Measurements from ENCODE around the gene CRTC1. TPM values are rescaled to one million over a fixed set of nuclear protein-coding genes. Genes with fewer than 3 reads are reported as not detected.

CRTC1 gene
- total and polyA plus RNA-seq, 4 donors, result 1.5 to 3.5 (median 1.9) TPM

DNA sequence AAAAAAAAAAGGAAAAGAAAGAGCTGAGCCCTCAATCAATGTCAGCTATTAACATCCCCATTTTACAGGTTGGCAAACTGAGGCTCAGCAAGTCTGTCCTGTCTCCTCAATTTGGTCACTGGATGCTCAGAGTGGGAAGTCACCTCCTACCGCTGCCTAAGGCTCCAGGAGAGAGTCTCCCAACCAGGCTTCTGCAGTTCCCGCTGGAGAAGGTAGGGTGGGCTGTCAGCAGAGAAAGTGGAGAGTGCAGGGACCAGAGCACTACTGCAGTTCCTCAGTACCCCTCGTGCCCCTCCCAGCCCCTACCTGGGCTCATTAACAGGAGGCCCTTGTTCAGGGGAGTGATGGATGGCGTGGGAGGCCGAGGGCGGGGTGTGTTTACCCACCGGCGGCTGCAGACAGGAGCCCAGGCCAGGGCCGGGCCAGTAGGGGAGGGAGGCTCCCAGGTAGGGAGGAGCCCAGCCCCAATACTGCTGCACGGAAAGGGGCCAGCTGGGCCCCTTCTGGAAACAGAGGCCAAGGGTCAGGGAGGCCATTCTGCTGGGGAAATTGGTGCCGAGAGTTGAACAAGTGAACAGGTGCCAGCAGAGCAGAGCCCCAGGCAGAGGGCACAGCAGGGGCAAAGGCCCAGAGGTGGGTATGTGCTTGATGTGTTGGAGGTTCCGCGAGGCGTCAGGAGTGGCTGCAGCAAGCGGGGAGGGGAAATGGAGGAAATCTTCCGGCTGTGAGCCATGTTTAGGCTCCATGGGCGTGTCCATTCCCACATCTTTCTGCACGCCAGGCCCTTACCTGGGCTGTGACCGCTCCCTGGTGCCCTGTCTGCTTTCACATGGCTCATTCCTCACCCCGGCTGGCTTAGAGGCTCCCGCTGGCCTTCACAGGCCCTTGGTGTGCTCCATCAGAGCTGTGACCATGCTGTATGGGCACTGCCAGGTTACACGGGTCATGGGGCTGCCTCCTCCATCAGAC, 115.2 kb downstream of the CRTC1 start:
- TF ChIP-seq HNF4A (conservative IDR thresholded peaks at IDR 0.05) (no peak), EGR1 (IDR thresholded peaks at IDR 0.05; ENCODE audit: low read depth in 2 of 2) (no peak), TAF1 (conservative IDR thresholded peaks at IDR 0.05) (no peak), RAD21 (IDR thresholded peaks at IDR 0.05) (no peak), YY1 (IDR thresholded peaks at IDR 0.05) (no peak), JUND (IDR thresholded peaks at IDR 0.05) (no peak), FOXA1 (IDR thresholded peaks at IDR 0.05) (no peak), GABPA (IDR thresholded peaks at IDR 0.05 in 1 of 2, conservative IDR thresholded peaks at IDR 0.05 in 1 of 2) (no peak), RXRA (IDR thresholded peaks at IDR 0.05) (no peak)
- TF ChIP-seq, protein P1, sequence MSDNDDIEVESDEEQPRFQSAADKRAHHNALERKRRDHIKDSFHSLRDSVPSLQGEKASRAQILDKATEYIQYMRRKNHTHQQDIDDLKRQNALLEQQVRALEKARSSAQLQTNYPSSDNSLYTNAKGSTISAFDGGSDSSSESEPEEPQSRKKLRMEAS (IDR thresholded peaks at IDR 0.05), result no peak
- TF ChIP-seq, protein P2, sequence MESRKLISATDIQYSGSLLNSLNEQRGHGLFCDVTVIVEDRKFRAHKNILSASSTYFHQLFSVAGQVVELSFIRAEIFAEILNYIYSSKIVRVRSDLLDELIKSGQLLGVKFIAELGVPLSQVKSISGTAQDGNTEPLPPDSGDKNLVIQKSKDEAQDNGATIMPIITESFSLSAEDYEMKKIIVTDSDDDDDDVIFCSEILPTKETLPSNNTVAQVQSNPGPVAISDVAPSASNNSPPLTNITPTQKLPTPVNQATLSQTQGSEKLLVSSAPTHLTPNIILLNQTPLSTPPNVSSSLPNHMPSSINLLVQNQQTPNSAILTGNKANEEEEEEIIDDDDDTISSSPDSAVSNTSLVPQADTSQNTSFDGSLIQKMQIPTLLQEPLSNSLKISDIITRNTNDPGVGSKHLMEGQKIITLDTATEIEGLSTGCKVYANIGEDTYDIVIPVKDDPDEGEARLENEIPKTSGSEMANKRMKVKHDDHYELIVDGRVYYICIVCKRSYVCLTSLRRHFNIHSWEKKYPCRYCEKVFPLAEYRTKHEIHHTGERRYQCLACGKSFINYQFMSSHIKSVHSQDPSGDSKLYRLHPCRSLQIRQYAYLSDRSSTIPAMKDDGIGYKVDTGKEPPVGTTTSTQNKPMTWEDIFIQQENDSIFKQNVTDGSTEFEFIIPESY (IDR thresholded peaks at IDR 0.05), result no peak
- TF ChIP-seq, protein P3, sequence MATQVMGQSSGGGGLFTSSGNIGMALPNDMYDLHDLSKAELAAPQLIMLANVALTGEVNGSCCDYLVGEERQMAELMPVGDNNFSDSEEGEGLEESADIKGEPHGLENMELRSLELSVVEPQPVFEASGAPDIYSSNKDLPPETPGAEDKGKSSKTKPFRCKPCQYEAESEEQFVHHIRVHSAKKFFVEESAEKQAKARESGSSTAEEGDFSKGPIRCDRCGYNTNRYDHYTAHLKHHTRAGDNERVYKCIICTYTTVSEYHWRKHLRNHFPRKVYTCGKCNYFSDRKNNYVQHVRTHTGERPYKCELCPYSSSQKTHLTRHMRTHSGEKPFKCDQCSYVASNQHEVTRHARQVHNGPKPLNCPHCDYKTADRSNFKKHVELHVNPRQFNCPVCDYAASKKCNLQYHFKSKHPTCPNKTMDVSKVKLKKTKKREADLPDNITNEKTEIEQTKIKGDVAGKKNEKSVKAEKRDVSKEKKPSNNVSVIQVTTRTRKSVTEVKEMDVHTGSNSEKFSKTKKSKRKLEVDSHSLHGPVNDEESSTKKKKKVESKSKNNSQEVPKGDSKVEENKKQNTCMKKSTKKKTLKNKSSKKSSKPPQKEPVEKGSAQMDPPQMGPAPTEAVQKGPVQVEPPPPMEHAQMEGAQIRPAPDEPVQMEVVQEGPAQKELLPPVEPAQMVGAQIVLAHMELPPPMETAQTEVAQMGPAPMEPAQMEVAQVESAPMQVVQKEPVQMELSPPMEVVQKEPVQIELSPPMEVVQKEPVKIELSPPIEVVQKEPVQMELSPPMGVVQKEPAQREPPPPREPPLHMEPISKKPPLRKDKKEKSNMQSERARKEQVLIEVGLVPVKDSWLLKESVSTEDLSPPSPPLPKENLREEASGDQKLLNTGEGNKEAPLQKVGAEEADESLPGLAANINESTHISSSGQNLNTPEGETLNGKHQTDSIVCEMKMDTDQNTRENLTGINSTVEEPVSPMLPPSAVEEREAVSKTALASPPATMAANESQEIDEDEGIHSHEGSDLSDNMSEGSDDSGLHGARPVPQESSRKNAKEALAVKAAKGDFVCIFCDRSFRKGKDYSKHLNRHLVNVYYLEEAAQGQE (IDR thresholded peaks at IDR 0.05), result no peak
- no peaks in the 10 kb centered on the region for H3K36me3 ChIP-seq (ENCODE audit: control insufficient read depth in 4 of 4, insufficient read depth in 3 of 4, low read depth in 1 of 4, low read length in 3 of 4)
- H3K27ac ChIP-seq (ENCODE audit: low read depth in 1 of 2, low read length in 2 of 2), result no peak overlapping the region
- H3K27me3 ChIP-seq (ENCODE audit: control insufficient read depth in 4 of 4, insufficient read depth in 4 of 4, low read length in 3 of 4), result peaks cover 0 to 4% (median 1%) of the 10 kb centered on the region in 4 donors
- no peak for DNase-seq (ENCODE audit: low spot score)
- no peaks in the 10 kb centered on the region for H3K4me1 ChIP-seq (ENCODE audit: control insufficient read depth in 4 of 4, insufficient read depth in 4 of 4, low read length in 3 of 4)
- no peaks in the 10 kb centered on the region for H3K9me3 ChIP-seq (ENCODE audit: control insufficient read depth in 4 of 4, low read length in 3 of 4)
- WGBS, result 41% methylated on average over 22 of the region's 22 CpGs
- no peak overlapping the region for H3K9ac ChIP-seq (ENCODE audit: low read depth in 1 of 2, low read length in 2 of 2)
- no peak overlapping the region for H3K4me3 ChIP-seq (ENCODE audit: low read depth in 1 of 3, low read length in 3 of 3)

DNA sequence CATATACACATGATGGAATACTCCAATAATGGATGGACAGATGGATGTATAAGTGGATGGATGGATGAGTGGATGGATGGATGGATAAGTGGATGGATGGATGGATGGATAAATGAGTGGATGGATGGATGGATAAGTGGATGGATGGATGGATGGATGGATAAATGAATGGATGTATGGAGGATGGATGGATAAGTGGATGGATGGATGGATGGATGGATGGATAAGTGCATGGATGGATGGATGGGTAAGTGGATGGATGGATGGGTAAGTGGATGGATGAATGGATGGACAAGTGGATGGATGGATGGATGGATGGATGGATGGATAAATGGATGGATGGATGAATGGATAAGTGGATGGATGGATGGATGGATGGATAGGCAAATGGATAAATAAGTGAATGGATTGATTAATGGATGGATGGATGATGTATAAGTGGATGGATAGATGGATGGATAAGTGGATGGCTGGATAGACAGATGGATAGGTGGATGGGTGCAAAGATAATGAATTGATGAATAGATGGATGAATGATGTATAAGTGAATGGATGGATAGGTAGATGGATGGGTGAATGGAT, 116.0 kb downstream of the CRTC1 start:
- Histone ChIP-seq H3K9me3 (ENCODE audit: control insufficient read depth in 4 of 4, low read length in 3 of 4) (no peaks in the 10 kb centered on the region), H3K27me3 (ENCODE audit: control insufficient read depth in 4 of 4, insufficient read depth in 4 of 4, low read length in 3 of 4) (peaks cover 0 to 4% (median 1%) of the 10 kb centered on the region in 4 donors), H3K9ac (ENCODE audit: low read depth in 1 of 2, low read length in 2 of 2) (no peak overlapping the region), H3K4me1 (ENCODE audit: control insufficient read depth in 4 of 4, insufficient read depth in 4 of 4, low read length in 3 of 4) (no peaks in the 10 kb centered on the region), H3K4me3 (ENCODE audit: low read depth in 1 of 3, low read length in 3 of 3) (no peak overlapping the region), H3K27ac (ENCODE audit: low read depth in 1 of 2, low read length in 2 of 2) (no peak overlapping the region), H3K36me3 (ENCODE audit: control insufficient read depth in 4 of 4, insufficient read depth in 3 of 4, low read depth in 1 of 4, low read length in 3 of 4) (no peaks in the 10 kb centered on the region)
- DNase-seq (ENCODE audit: low spot score), result no peak
- TF ChIP-seq NR2F2 (IDR thresholded peaks at IDR 0.05), result no peak
- TF ChIP-seq, protein P3 (IDR thresholded peaks at IDR 0.05), result no peak
- no peak for TF ChIP-seq JUND (IDR thresholded peaks at IDR 0.05)
- TF ChIP-seq, protein P2 (IDR thresholded peaks at IDR 0.05), result no peak
- TF ChIP-seq GABPA (IDR thresholded peaks at IDR 0.05 in 1 of 2, conservative IDR thresholded peaks at IDR 0.05 in 1 of 2), result no peak
- TF ChIP-seq FOXA1 (IDR thresholded peaks at IDR 0.05), result no peak
- TF ChIP-seq RAD21 (IDR thresholded peaks at IDR 0.05), result no peak
- TF ChIP-seq, protein P4, sequence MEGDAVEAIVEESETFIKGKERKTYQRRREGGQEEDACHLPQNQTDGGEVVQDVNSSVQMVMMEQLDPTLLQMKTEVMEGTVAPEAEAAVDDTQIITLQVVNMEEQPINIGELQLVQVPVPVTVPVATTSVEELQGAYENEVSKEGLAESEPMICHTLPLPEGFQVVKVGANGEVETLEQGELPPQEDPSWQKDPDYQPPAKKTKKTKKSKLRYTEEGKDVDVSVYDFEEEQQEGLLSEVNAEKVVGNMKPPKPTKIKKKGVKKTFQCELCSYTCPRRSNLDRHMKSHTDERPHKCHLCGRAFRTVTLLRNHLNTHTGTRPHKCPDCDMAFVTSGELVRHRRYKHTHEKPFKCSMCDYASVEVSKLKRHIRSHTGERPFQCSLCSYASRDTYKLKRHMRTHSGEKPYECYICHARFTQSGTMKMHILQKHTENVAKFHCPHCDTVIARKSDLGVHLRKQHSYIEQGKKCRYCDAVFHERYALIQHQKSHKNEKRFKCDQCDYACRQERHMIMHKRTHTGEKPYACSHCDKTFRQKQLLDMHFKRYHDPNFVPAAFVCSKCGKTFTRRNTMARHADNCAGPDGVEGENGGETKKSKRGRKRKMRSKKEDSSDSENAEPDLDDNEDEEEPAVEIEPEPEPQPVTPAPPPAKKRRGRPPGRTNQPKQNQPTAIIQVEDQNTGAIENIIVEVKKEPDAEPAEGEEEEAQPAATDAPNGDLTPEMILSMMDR (IDR thresholded peaks at IDR 0.05; ENCODE audit: low read depth, low read length, missing input control), result no peak
- TF ChIP-seq, protein P5, sequence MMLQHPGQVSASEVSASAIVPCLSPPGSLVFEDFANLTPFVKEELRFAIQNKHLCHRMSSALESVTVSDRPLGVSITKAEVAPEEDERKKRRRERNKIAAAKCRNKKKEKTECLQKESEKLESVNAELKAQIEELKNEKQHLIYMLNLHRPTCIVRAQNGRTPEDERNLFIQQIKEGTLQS (IDR thresholded peaks at IDR 0.05), result no peak

All from liver (tissue), 9 donors.